Neural cell (in vitro differentiated cells): ENCODE measurements around the gene CRMP1.

ENCODE experiments used
- CTCF ChIP-seq: fragments of 450-650 bp; IDR thresholded peaks from 2 replicates; pipeline ENCODE4 v1.5.1; 2014; ENCODE audit warnings: antibody characterized with exemption, mild to moderate bottlenecking, moderate library complexity; ENCODE audit not compliant: poor library complexity, severe bottlenecking
- MXI1 ChIP-seq: fragments of 450-650 bp; conservative IDR thresholded peaks from 2 replicates; pipeline ENCODE4 v1.6.1; 2014; ENCODE audit warnings: antibody characterized with exemption, mild to moderate bottlenecking; ENCODE audit not compliant: poor library complexity, severe bottlenecking
- POLR2AphosphoS5 ChIP-seq: IDR thresholded peaks from 2 replicates; pipeline ENCODE4 v1.6.1; 2012
- TAF1 ChIP-seq: IDR thresholded peaks from 2 replicates; pipeline ENCODE4 v1.6.1; 2012; ENCODE audit warnings: low read depth

GRCh38 chr4:5797866-5798265, 95.0 kb downstream of the CRMP1 start:
- TF ChIP-seq CTCF, result no peak
- no peak for TF ChIP-seq MXI1
- TF ChIP-seq POLR2AphosphoS5, result no peak
- no peak for TF ChIP-seq TAF1
